HCT116 (cell line): ENCODE results near the gene GINS3. TPM values are rescaled to one million over a fixed set of nuclear protein-coding genes. Genes with fewer than 3 reads are reported as not detected.
"Not testable (repeated sequence)": the region's sequence is repeated elsewhere in the genome, so short reads cannot be mapped to it uniquely, and the experiment has no call there.

Experiments
- ATAC-seq: fragments of 200-7000 bp; cut with Tn5 transposase; 2 replicates; pipeline ENCODE4 v1.9.1; 2020; ENCODE audit warnings: mild to moderate bottlenecking, moderate library complexity
- BruUV-seq: library from RNA; stranded (reverse); fragments of 400-500 nt; replicated peaks from 2 replicates; lab custom pipeline; 2021; lab: Mats Ljungman, UMichigan
- CTCF ChIA-PET: fragments of 300-600 bp; sonication (Branson Sonifier 250); formaldehyde crosslinking; loops from one replicate; lab custom pipeline; 2021; ENCODE audit warnings: antibody characterized with exemption; lab: Charles Lee
- POLR2A ChIA-PET: fragments of 300-600, 350-600 bp; sonication (Branson Sonifier 250); formaldehyde crosslinking; loops from one replicate; lab custom pipeline; 2021; ENCODE audit warnings: antibody characterized with exemption; lab: Charles Lee
- RAD21 ChIA-PET, 2 experiments: fragments of 300-600 bp; sonication (Branson Sonifier 250); formaldehyde crosslinking; loops; one replicate each; lab custom pipeline; 2023; ENCODE audit warnings: low total read pairs in 2 of 2; ENCODE audit not compliant: uncharacterized antibody in 2 of 2, unreplicated experiment in 2 of 2, low non-redundant PET in 1 of 2; lab: Charles Lee
- DNase-seq: peaks from one replicate; pipeline ENCODE4 v3.0.0-alpha.2; 2010; ENCODE audit warnings: low read depth, low spot score
- H2AFZ ChIP-seq: fragments of 200-600 bp; shearing (Covaris generic), sonication (generic); 2 replicates; pipeline ENCODE4 v1.6.1; 2017; ENCODE audit warnings: low read depth, mixed run types, mixed read lengths, antibody characterized with exemption, low read length; ENCODE audit not compliant: poor library complexity, severe bottlenecking
- H3K27ac ChIP-seq: 2 replicates; pipeline ENCODE4 v1.5.1; 2012; ENCODE audit warnings: low read depth, low read length
- H3K27me3 ChIP-seq: fragments of 200-600 bp; sonication (generic); 2 replicates; pipeline ENCODE4 v1.6.1; 2016; ENCODE audit warnings: mixed run types, low read length, mixed read lengths; ENCODE audit not compliant: insufficient read depth
- H3K36me3 ChIP-seq, 2 experiments: fragments of 200-500 bp in 1 of 2; fragments of 200-600 bp in 1 of 2; sonication (Bioruptor generic) in 1 of 2; sonication (generic) in 1 of 2; 2 replicates each; pipeline versions ENCODE4 v1.5.1 to v1.6.1; 2014 to 2016; ENCODE audit warnings: low read length in 2 of 2, inconsistent platforms in 1 of 2, mixed read lengths in 1 of 2, mixed run types in 1 of 2; ENCODE audit not compliant: insufficient read depth in 2 of 2, control insufficient read depth in 1 of 2
- H3K4me1 ChIP-seq, 2 experiments: fragments of 200-600 bp in 1 of 2; sonication (generic) in 1 of 2; 2 replicates each; pipeline versions ENCODE4 v1.5.1 to v1.6.1; 2012 to 2017; ENCODE audit warnings: low read length in 2 of 2, inconsistent platforms in 1 of 2, mild to moderate bottlenecking in 1 of 2, mixed read lengths in 1 of 2, mixed run types in 1 of 2, moderate library complexity in 1 of 2; ENCODE audit not compliant: insufficient read depth in 2 of 2, control insufficient read depth in 1 of 2
- H3K4me2 ChIP-seq: fragments of 200-600 bp; sonication (generic); 2 replicates; pipeline ENCODE4 v1.6.1; 2017; ENCODE audit warnings: mixed run types, low read length, mixed read lengths
- H3K4me3 ChIP-seq, 2 experiments: fragments of 200-600 bp in 1 of 2; sonication (generic) in 1 of 2; replicated peaks in 1 of 2; 2 replicates each; pipeline ENCODE4 v1.5.1; 2011 to 2016; ENCODE audit warnings: low read length in 2 of 2, control low read depth in 1 of 2, low read depth in 1 of 2, mild to moderate bottlenecking in 1 of 2, mixed read lengths in 1 of 2, mixed run types in 1 of 2
- H3K79me2 ChIP-seq: fragments of 200-600 bp; sonication (generic); 2 replicates; pipeline ENCODE4 v1.6.1; 2017; ENCODE audit warnings: mild to moderate bottlenecking, mixed run types, low read length, moderate library complexity, mixed read lengths; ENCODE audit not compliant: insufficient read depth
- H3K9ac ChIP-seq: fragments of 200-600 bp; sonication (generic); 2 replicates; pipeline ENCODE4 v1.6.1; 2016; ENCODE audit warnings: low read length, mixed read lengths
- H3K9me2 ChIP-seq: fragments of 200-600 bp; sonication (generic), shearing (Covaris generic); 2 replicates; pipeline ENCODE4 v1.6.1; 2017; ENCODE audit warnings: mixed run types, mild to moderate bottlenecking, moderate library complexity; ENCODE audit not compliant: insufficient read depth
- H3K9me3 ChIP-seq, 2 experiments: fragments of 200-500 bp in 1 of 2; fragments of 200-600 bp in 1 of 2; sonication (Bioruptor generic) in 1 of 2; sonication (generic) in 1 of 2; 2 replicates each; pipeline ENCODE4 v1.6.1; 2014 to 2017; ENCODE audit warnings: low read length in 2 of 2, mixed read lengths in 2 of 2, inconsistent platforms in 1 of 2, low read depth in 1 of 2, mild to moderate bottlenecking in 1 of 2, mixed run types in 1 of 2, moderate library complexity in 1 of 2; ENCODE audit not compliant: control insufficient read depth in 1 of 2, insufficient read depth in 1 of 2
- H4K20me1 ChIP-seq: fragments of 200-600 bp; sonication (generic), shearing (Covaris generic); 2 replicates; pipeline ENCODE4 v1.6.1; 2017; ENCODE audit warnings: mixed run types, mild to moderate bottlenecking, moderate library complexity; ENCODE audit not compliant: insufficient read depth
- ELF1 ChIP-seq: IDR thresholded peaks from 2 replicates; pipeline ENCODE4 v1.6.1; 2012; ENCODE audit warnings: low read depth, borderline replicate concordance
- MAX ChIP-seq: IDR thresholded peaks from 2 replicates; pipeline ENCODE4 v1.6.1; 2012
- POLR2AphosphoS5 ChIP-seq: IDR thresholded peaks from 2 replicates; pipeline ENCODE4 v1.6.1; 2011; ENCODE audit warnings: mild to moderate bottlenecking, low read depth, low read length, moderate library complexity
- SIN3A ChIP-seq: IDR thresholded peaks from 2 replicates; pipeline ENCODE4 v1.6.1; 2012; ENCODE audit warnings: low read depth
- TCF7L2 ChIP-seq: IDR thresholded peaks from 2 replicates; pipeline ENCODE4 v1.7.0; 2011; ENCODE audit warnings: borderline replicate concordance, inconsistent platforms; ENCODE audit not compliant: insufficient read depth, insufficient read length; ENCODE audit errors: extremely low read depth
- intact Hi-C: fragments of 100-400 bp; cut with micrococcal nuclease; formaldehyde crosslinking; loops from 2 replicates; pipeline ENCODE4 v1.10.0; 2022
- total RNA-seq: library from RNA; stranded (reverse); gene quantifications from one replicate; pipeline ENCODE4 v1.2.1, GENCODE V29; 2021; ENCODE audit not compliant: unreplicated experiment
- TF ChIP-seq, protein P1 (sequence below): IDR thresholded peaks from 2 replicates; pipeline ENCODE4 v1.6.1; 2011; ENCODE audit warnings: mild to moderate bottlenecking, low read length, moderate library complexity; ENCODE audit not compliant: insufficient replicate concordance; ENCODE audit errors: extremely low read depth

The GINS3 gene
- total RNA-seq, 1 experiment from 2014 or later, result 12.1 TPM

DNA sequence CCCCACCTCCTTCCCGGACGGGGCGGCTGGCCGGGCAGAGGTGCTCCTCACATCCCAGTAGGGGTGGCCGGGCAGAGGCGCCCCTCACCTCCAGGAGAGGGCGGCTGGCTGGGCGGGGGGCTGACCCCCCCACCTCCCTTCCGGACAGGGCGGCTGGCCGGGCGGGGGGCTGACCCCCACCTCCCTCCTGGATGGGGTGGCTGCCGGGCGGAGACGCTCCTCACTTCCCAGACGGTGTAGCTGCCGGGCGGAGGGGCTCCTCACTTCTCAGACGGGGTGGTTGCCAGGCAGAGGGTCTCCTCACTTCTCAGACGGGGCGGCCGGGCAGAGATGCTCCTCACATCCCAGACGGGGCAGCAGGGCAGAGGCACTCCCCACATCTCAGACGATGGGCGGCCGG lies 4.6 kb downstream of the GINS3 start:
- BruUV-seq, DNase-seq: not testable (repeated sequence)

GRCh38 chr16:58399718-58400633 lies 7.7 kb downstream of the GINS3 start:
- Histone ChIP-seq H3K27me3 (no peaks in the 10 kb centered on the region), H3K4me1 (peaks cover 0 to 3% of the 10 kb centered on the region in 2 experiments; a peak in 1 of 4 replicates), H3K36me3 (peaks cover 0 to 12% of the 10 kb centered on the region in 2 experiments; a peak in 2 of 4 replicates), H3K9me3 (no peaks in the 10 kb centered on the region), H3K79me2 (peaks cover 30% of the 10 kb centered on the region), H2AFZ (no peak overlapping the region), H3K9ac (no peak overlapping the region), H3K9me2 (no peaks in the 10 kb centered on the region), H3K27ac (no peak overlapping the region), H3K4me3 (no peak overlapping the region), H4K20me1 (no peaks in the 10 kb centered on the region), H3K4me2 (no peak overlapping the region)
- CTCF ChIA-PET, result no interaction called here
- RAD21 ChIA-PET, result no interaction called here
- ATAC-seq, result no peak
- intact Hi-C loops, result no loop called here
- no peak for DNase-seq
- no TSS peak for BruUV-seq
- POLR2A ChIA-PET, result no interaction called here
- no peak for TF ChIP-seq MAX
- TF ChIP-seq TCF7L2, result no peak
- TF ChIP-seq, protein P1, sequence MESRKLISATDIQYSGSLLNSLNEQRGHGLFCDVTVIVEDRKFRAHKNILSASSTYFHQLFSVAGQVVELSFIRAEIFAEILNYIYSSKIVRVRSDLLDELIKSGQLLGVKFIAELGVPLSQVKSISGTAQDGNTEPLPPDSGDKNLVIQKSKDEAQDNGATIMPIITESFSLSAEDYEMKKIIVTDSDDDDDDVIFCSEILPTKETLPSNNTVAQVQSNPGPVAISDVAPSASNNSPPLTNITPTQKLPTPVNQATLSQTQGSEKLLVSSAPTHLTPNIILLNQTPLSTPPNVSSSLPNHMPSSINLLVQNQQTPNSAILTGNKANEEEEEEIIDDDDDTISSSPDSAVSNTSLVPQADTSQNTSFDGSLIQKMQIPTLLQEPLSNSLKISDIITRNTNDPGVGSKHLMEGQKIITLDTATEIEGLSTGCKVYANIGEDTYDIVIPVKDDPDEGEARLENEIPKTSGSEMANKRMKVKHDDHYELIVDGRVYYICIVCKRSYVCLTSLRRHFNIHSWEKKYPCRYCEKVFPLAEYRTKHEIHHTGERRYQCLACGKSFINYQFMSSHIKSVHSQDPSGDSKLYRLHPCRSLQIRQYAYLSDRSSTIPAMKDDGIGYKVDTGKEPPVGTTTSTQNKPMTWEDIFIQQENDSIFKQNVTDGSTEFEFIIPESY, result no peak
- TF ChIP-seq ELF1, result no peak
- TF ChIP-seq SIN3A, result no peak
- no peak for TF ChIP-seq POLR2AphosphoS5

More for the DNA sequence above, 4.6 kb downstream of the GINS3 start:
- POLR2A ChIA-PET, H3K27me3 ChIP-seq, H3K4me2 ChIP-seq, H3K9me3 ChIP-seq, RAD21 ChIA-PET, H4K20me1 ChIP-seq, intact Hi-C loops, H3K9me2 ChIP-seq, H3K36me3 ChIP-seq, H3K27ac ChIP-seq, H2AFZ ChIP-seq, H3K4me3 ChIP-seq, CTCF ChIA-PET, H3K9ac ChIP-seq, ATAC-seq: not testable (repeated sequence)
- Histone ChIP-seq H3K79me2 (peaks cover 53% of the 10 kb centered on the region), H3K4me1 (peaks cover 3 to 12% of the 10 kb centered on the region in 2 experiments; a peak in 3 of 4 replicates)

DNA sequence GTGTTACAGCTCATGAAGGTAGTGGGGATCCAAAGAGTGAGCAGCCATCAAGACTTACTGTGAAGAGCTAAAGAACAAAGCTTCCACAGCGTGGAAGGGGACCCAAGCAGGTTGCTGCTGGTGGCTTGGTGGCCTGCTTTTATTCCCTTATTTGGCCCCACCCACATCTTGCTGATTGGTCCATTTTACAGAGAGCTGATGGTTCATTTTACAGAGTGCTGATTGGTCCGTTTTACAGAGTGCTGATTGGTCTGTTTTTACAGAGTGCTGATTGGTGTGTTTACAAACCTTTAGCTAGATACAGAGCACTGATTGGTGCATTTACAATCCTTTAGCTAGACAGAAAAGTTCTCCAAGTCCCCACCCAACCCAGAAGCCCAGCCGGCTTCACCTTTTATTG lies 9.0 kb downstream of the GINS3 start:
- intact Hi-C loops, CTCF ChIA-PET, BruUV-seq: not testable (repeated sequence)

More for the DNA sequence above, 9.0 kb downstream of the GINS3 start:
- H3K4me2 ChIP-seq, H3K9ac ChIP-seq, H3K9me3 ChIP-seq, H3K9me2 ChIP-seq, H2AFZ ChIP-seq, H3K4me1 ChIP-seq, RAD21 ChIA-PET, ATAC-seq, H3K27ac ChIP-seq, DNase-seq, H4K20me1 ChIP-seq, POLR2A ChIA-PET, H3K27me3 ChIP-seq, H3K4me3 ChIP-seq: not testable (repeated sequence)
- H3K79me2 ChIP-seq, result peaks cover 29% of the 10 kb centered on the region
- peaks cover 0 to 17% of the 10 kb centered on the region in 2 experiments; a peak in 2 of 4 replicates for H3K36me3 ChIP-seq
